Coronary artery (tissue), 2 donors: Measurements from ENCODE around the gene EPHB2.

Experiments
- DNase-seq: peaks from one replicate; pipeline ENCODE4 v3.0.0-alpha.2; 2017; ENCODE audit warnings: low spot score
- H3K27ac ChIP-seq, 2 donors: fragments of 200-600 bp; sonication (generic); one replicate each; pipeline ENCODE4 v1.5.1; 2016 to 2019
- H3K4me3 ChIP-seq: fragments of 200-600 bp; sonication (generic); 2 replicates; pipeline ENCODE4 v1.5.1; 2016; ENCODE audit warnings: mild to moderate bottlenecking, moderate library complexity
- TF ChIP-seq, protein P1 (sequence below): fragments of 200-600 bp; sonication (generic); IDR thresholded peaks from one replicate; pipeline ENCODE4 v1.5.1; 2019; ENCODE audit warnings: antibody characterized with exemption

EPHB2 gene

DNA sequence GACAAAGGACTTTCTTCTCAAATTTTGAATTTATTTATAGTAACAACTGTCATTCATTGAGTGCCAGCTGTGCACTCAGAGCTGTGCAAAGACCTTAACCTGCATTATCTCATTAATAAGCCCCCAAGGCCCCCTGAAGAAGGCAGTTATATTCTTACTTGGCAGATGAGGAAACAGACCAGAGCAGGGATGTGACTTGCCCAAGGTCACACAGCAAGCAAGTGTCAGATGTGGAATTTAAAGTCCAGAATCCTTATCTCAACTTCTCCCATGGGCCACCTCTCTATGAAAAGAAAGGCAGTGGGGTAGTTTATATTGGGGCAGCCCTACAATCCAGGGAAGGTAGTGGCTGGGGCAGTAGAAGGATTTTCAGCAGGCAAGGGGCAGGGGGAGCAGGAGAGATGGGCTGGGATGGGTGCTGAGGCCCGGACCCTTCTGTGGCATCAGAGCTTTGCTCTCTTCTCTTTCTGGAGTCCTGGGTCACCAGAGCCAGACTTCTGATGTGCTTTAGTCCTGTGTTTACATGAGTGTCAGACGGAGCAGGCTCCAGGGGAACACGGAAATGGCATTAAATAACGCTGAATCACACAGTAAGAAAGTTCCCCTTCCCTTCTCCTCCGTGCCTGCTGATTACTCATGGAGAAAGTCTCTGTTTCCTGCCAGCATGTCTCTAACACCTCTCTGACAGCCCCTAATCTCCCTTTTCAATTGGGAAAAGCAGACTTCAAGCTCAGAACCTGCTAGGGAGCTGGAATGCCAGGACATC lies 39.5 kb downstream of the EPHB2 start:
- H3K4me3 ChIP-seq: no peak overlapping the region
- TF ChIP-seq, protein P1, sequence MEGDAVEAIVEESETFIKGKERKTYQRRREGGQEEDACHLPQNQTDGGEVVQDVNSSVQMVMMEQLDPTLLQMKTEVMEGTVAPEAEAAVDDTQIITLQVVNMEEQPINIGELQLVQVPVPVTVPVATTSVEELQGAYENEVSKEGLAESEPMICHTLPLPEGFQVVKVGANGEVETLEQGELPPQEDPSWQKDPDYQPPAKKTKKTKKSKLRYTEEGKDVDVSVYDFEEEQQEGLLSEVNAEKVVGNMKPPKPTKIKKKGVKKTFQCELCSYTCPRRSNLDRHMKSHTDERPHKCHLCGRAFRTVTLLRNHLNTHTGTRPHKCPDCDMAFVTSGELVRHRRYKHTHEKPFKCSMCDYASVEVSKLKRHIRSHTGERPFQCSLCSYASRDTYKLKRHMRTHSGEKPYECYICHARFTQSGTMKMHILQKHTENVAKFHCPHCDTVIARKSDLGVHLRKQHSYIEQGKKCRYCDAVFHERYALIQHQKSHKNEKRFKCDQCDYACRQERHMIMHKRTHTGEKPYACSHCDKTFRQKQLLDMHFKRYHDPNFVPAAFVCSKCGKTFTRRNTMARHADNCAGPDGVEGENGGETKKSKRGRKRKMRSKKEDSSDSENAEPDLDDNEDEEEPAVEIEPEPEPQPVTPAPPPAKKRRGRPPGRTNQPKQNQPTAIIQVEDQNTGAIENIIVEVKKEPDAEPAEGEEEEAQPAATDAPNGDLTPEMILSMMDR: no peak
- DNase-seq: no peak
- peak overlapping the region; percentile 19 to 82 for H3K27ac ChIP-seq

DNA sequence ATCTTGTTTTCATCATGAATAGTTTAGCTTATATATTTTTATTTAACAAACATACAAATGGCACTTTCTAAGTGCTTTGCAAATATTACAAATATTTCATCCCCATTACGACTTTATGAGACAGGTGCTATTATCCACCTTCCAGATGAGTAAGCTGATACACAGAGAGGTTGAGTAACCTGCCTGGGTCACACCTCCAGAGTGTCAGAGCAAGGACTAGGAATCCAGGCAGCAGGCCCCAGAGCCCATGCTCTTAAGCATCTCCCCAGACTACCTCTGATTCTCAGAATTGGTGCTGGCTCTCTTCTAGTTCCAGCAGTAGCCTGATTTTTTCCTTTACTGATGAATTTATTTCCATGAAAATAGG lies 40.0 kb downstream of the EPHB2 start:
- DNase-seq: no peak
- TF ChIP-seq, protein P1: no peak
- Histone ChIP-seq H3K4me3 (no peak overlapping the region), H3K27ac (peak overlapping the region in 1 of 2 donors; percentile 82)

DNA sequence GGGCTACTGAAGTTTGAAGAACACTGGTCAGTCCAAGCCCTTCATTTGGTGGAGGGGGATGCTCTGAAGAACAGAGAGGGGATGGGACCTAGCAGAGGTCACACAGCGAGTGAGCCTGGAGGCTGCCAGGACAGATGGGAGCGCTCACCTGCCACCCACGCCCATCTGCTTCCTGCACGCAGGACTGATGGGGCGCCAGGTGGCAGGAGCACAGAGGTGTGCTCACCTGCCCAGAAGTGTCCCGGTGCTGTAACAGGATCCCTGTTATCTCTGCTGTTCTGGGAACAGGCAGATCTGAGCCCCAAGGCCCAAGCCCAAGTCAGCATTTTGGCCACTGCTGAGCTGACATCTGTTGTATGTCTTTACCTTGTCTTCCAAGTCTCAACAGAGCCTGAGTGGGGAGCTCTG lies 40.5 kb downstream of the EPHB2 start:
- Histone ChIP-seq H3K27ac (no peak overlapping the region), H3K4me3 (no peak overlapping the region)
- TF ChIP-seq, protein P1: no peak
- DNase-seq: no peak

DNA sequence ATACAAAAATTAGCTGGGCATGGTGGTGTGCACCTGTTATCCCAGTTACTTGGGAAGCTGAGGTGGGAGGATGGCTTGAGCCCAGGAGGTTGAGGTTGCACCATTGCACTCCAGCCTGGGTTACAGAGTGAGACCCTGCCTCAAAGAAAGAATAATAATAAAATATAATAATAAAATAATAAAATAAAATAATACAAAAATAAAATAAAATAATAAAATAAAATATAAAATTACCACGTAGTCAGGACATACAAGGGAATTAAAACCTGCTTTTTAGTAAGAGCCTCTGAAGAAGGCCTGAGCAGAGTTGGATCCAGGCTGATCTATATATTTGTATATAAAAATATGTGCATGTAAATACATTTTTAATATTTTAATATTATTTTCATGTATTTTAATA lies 41.7 kb downstream of the EPHB2 start:
- no peak overlapping the region for H3K27ac ChIP-seq
- TF ChIP-seq, protein P1: no peak
- no peak for DNase-seq
- H3K4me3 ChIP-seq: no peak overlapping the region

DNA sequence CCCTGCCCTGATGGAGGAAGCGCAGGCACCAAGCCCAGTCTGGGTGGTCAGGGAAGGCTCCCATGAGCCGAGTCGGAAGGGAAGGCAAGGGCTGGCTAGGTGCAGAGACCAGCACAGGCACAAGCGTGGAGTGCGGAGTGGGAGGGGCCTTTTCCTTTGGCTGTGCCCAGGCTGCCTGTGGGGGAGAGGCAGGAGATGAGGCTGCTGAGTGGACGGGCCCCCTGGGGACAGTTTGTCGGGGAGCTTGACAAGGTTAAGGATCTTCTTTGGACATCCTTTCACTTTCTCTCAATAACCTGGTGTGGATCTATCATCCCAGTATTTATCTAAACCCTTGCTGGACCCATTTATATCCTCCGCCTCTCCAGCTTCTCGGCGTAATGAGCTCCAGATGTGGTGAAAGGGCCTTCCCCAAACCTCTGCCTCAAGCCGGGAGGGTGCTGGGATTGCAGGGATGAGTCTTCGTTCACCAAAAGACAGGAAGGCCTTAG lies 42.9 kb downstream of the EPHB2 start:
- peak overlapping the region in 1 of 2 donors; percentile 38 for H3K27ac ChIP-seq
- no peak overlapping the region for H3K4me3 ChIP-seq
- TF ChIP-seq, protein P1: no peak

DNA sequence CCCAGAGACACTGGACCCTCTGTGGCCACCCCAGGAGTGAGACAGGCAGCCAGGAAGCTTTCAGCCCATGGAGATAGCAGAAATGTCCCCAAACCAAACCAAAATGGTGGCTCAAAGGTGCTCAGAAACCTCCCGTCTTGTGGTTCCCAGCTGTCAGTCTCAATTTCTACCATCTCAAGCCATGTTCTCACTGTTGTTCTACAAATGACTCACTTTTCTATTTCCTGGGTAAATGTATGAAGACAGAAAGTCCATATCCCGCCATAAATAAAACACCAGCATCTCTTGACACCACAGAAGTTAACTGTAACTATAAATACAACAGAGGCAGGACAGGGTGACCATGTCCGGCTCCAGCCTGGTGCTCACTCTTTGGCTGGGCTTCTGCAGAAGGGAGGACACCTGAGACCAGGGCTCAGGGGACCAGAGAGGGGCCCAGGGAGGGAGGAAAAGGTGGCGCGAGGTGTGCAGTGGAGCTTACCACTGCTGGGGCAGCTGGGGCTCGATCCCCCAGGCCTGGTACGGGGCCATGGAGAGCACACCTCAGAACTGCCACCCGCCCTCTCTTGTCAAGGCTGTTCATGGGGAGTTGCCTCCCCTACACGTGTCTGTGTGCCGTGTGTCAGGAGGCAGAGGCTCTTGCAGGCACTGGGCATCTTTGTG lies 43.6 kb downstream of the EPHB2 start:
- peak overlapping the region in 1 of 2 donors; percentile 38 for H3K27ac ChIP-seq
- TF ChIP-seq, protein P1: no peak
- no peak overlapping the region for H3K4me3 ChIP-seq
- no peak for DNase-seq

More for the DNA sequence above, 42.9 kb downstream of the EPHB2 start:
- no peak for DNase-seq
